IPS DF 4.7 (cell line): ENCODE data around the gene S100A8.

Experiments
- DNase-seq: peaks from one replicate; pipeline ENCODE4 v3.0.0-alpha.2; 2013; ENCODE audit warnings: low spot score; ENCODE audit errors: extremely low read depth

Gene S100A8

DNA sequence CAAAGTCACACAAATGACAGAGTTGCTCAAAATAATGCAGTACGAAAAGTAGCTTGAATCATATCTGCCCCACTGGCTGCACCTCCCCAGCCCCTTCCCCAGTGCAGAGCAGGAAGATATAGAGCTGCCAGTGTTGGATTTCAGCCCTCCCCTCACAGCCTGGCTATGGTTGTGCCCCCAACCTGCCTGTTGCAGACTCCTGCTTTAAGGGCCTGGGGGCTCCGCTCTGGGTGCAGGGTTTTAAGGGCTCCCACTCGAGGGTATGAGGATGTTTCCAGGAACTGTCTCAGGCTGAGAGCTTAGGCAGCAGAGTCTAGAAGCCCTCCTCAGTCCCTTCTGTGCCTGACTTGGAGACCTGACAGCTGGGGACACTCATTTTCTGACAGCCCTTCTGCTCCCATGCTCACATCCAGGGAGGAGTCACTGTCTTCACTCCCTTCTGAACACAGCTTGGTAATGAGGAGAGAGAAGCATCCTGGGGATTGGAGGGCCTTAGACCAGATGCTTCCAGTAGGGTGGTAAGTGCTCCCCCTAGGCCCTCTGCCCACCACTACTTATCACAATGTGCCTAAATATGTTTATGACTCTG is 28.6 kb downstream of the S100A8 start:
- no peak for DNase-seq

DNA sequence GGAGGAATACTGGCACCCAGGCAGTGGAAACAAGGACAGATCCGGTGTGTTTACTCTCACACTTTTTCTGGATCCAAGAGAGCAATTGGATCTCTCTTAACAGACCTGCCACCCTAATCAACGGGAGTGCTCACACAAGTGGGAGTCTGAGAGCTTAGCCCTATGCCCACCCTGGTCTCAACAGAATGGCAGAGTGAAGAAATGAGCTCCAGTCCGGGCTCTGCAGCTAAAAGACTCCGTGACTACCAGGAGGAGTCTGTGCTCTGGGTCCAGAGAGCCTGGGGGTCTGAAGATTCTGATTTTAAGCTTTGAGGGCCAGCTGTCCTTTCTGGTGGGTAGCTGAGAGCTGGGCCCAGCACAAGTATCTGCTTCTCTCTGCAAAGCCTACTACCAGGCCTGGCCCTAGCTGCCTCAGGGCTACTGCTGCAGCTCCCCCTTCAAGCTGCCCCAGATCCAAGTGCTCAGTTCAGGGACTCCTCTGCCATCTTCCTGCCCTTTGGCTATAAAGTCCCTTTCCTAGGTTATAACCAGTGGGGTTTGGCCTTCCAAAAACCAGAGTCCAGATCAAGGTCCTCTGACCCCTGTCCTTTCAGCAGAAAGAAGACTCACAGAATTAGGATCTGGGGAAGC is 29.3 kb downstream of the S100A8 start:
- no peak for DNase-seq

DNA sequence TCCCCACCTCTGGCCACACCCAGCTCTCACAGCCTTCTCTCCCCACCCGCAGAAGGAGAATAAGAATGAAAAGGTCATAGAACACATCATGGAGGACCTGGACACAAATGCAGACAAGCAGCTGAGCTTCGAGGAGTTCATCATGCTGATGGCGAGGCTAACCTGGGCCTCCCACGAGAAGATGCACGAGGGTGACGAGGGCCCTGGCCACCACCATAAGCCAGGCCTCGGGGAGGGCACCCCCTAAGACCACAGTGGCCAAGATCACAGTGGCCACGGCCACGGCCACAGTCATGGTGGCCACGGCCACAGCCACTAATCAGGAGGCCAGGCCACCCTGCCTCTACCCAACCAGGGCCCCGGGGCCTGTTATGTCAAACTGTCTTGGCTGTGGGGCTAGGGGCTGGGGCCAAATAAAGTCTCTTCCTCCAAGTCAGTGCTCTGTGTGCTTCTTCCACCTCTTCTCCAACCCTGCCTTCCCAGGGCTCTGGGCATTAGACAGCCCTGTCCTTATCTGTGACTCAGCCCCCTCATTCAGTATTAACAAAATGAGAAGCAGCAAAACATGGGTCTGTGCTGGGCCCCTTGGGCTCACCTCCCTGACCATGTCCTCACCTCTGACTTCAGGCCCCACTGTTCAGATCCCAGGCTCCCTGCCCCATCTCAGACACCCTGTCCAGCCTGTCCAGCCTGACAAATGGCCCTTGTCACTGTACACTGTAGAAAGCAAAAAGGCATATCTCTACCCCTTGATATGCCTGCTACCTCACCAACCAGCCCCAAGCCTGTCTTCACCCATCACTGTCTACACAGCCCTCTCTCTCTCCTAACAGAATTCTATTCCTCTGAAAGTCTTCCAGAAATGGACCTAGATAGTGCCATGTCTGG is 30.0 kb downstream of the S100A8 start:
- no peak for DNase-seq

DNA sequence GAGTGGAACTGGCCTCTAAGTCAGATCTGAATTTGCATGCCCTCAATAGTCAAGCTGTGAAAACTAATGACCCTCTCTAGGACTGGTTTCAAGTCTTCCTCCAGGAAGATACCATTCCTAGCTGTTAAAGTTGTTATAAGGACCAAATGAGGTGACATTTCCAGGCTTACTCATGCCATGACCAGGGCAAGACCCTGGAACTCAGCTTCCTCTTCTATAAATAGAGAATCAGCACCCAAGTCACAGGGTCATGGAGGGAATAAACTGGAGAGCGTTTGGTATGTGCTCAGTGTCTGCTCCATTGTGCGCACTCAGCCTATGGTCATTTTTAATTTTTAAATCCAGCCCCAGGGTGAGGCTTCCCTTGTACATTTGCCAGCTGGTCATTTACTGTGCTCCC is 30.7 kb downstream of the S100A8 start:
- DNase-seq = no peak

DNA sequence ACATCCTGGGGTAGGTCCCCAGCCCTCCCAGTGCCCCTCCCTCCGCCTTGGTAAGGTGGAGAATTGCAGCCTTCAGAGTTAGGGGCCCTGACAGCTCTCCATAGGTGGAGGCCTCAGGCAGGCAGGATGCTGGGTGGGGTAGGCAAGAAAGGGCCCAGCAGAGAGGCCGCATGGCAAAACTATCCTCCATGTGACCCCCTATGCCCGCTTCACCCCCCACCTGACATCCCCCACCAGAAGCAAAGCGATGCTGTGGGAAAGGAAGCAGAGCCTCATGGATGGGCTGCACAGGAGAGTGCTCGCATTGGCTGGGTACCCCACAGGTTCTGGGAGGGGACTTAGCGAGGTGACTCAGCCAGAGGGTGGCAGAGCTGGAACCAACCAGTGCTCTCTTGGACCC is 31.6 kb downstream of the S100A8 start:
- DNase-seq = no peak

- DNase-seq = no peak
These were observed 32.2 kb downstream of the S100A8 start for GRCh38 chr1:153358691-153358975.

DNA sequence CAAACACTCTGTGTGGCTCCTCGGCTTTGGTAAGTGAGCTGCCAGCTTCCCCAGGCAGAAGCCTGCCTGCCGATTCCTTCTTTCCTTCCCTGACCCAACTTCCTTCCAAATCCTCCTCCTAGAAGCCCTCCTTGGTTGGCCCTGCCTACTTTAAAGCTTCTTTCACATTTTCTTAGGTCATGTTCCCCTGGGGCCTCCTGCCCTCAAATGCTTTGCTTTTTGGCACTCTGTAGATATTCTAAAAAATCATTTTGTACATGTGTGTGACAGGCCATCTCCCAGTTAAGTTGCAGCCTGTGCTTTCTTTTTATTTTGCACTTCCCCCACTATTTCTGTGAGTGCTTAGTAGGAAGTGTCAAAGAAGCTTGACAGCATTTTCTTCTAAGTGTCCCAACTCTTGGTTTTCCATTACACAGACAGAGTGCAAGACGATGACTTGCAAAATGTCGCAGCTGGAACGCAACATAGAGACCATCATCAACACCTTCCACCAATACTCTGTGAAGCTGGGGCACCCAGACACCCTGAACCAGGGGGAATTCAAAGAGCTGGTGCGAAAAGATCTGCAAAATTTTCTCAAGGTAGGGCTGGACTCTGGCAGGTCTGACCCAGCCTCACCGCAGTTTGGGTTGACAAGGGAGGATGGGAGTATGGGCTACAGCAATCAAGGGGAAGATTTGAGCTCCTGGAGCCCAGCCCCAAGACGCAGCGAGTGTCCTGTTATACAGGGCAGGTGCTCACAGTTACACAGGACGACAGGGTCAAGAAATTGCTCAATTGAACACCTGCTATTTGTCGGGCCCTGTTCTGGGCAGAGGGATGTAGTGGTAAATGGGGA is 32.8 kb downstream of the S100A8 start, which contains the start of gene S100A9:
Gene S100A9, plus strand, starts transcription at position 2 of the 838 bp plus-strand sequence. Its CDS starts 430 bp downstream, at position 432.
- no peak for DNase-seq

GRCh38 chr1:153357076-153357852 is 33.6 kb downstream of the S100A8 start:
- no peak for DNase-seq

- no peak for DNase-seq
These were observed 34.3 kb downstream of the S100A8 start for GRCh38 chr1:153356392-153357075.

GRCh38 chr1:153355445-153356071 is 35.3 kb downstream of the S100A8 start:
- peak; percentile 46 for DNase-seq

- DNase-seq = no peak
These were observed 36.2 kb downstream of the S100A8 start for GRCh38 chr1:153354515-153355193.

GRCh38 chr1:153353226-153353947 is 37.5 kb downstream of the S100A8 start:
- DNase-seq = peak; percentile 38

GRCh38 chr1:153352523-153352922 is 38.4 kb downstream of the S100A8 start:
- DNase-seq = peak; percentile 38

- DNase-seq = no peak
These were observed 40.4 kb downstream of the S100A8 start for GRCh38 chr1:153350321-153350957.

DNA sequence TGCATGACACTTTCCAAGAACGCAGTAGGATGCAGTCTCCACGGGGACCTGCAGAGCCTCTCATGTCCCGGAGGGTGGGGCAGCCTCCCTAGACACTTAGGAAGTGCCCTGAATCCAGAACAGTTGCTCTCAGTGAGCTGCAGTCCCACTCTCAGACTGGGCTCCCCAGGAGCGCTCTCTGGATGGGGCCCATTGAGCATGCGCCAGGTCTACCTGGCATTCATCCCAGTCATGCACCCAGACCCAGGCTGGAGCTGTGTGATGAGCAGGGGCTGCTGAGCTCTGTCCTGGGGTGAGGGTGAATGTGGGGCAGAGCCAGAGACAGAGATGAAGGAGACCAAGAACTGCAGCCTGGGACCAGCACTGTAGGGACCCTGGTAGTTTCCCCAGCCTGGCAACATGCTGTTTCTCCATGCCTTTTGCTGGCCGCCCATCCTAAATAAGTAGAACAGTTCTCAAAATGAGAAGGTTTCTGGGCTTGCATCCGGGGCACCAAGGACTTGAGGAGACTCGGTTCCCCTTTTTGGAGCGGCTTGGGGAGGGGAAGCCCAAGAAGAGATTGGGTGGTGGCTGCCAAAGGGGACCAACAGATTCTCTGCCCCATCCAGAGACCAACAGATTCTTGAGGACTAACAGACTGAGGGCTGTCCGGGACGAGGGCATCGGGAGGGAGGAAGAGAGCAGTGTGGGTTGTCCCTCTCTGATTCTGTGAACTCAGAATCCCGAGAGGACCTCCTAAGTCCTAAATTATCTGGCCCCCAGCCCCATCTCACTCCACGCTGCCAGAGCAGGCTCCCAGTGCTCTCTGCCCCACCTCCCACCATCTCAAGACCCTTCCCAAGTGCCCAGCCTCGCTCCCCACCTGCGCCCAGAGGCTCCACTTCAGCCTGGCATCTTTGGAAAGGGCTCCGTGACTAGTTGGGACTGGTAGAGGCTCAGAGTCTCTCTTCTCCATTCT is 41.2 kb downstream of the S100A8 start:
- DNase-seq = no peak

GRCh38 chr1:153348511-153349362 is 42.1 kb downstream of the S100A8 start, which contains the start of gene PGLYRP4:
Gene PGLYRP4 (minus strand): TSS chr1:153348841. CDS start chr1:153347932, 909 bp downstream.
- no peak for DNase-seq
